Activated CD8-positive, alpha-beta memory T cell treated with anti-CD3 and anti-CD28 coated beads for 4 hours (primary cell): ENCODE results near the gene SORBS2.
"Not testable (repeated sequence)": the region's sequence is repeated elsewhere in the genome, so short reads cannot be mapped to it uniquely, and the experiment has no call there.

ENCODE experiments used
- DNase-seq, 2 donors: peaks; one replicate each; pipeline ENCODE4 v3.0.0-alpha.2; 2020; ENCODE audit warnings: low read depth in 2 of 2

SORBS2 gene

DNA sequence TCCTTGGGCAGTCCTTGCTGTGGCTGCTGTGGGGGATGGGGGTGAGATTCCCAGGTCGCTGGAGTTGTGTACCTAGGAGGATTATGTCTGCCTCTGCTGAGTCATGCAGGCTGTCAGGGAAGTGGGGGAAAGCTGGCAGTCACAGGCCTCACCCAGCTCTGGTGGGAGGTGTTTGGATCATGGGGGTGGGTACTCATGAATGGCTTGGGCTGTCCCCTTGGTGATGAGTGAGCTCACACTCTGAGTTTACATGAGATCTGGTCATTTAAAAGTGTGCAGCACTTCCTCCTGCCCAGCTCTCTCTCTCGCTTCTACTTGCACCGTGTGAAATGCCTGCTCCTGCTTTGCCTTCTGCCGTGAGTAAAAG is 252.1 kb downstream of the SORBS2 start:
- DNase-seq: no peak

DNA sequence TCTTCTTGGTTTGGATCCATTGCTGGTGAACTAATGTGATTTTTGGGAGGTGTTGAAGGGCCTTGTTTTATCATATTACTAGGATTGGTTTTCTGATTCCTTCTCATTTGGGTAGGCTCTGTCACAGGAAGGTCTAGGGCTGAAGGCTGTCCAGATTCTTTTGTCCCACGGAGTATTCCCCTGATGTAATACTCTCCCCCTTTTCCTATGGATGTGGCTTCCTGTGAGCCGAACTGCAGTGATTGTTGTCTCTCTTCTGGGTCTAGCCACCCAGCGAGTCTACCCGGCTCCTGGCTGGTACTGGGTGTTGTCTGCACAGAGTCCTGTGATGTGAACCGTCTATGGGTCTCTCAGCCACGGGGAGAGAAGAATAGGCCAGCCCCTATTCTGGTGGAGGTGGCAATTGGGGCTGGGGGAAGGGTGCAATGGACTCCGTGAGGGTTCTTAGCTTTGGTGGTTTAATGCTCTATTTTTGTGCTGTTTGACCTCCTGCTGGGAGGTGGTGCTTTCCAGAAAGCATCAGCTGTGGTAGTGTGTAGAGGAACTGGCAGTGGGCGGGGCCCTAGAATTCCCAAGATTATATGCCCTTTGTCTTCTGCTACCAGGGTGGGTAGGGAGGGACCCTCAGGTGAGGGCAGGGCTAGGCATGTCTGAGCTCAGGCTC is 252.6 kb downstream of the SORBS2 start:
- not testable (repeated sequence) for DNase-seq

DNA sequence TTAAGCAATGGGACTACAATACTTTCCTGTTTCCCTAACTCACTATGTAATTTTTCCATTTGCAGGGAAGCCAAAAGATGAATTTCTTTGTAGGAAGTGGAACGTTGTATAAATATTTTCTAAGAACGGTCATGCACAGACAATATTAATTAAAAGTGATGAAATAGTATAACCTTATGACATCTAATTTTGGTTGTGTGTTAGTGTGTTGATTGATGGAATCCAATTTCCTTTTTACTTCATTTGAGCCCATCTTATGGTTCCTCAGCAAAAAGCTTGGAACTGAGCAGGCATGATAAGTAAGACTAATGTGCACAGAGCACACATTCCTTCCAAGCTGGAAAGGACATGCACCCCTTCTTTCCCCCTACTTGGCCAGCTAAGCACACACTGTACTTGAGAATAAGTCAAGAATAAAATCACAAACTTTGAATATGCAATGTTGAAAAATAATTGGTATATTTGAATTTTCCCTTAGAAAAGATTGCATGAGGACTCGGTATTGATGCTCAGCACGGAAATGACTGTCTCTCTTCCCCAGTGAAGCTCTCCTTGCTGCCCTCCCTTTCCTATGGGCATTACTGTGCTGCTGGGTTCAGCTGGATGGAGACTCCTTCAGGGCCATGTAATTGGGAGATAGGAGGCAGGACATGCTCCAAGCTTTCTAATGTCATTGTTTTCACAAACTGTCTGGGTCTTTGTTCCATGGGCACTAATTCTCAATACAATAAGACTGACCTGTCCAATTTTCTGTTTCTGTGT is 257.4 kb downstream of the SORBS2 start:
- DNase-seq: no peak

DNA sequence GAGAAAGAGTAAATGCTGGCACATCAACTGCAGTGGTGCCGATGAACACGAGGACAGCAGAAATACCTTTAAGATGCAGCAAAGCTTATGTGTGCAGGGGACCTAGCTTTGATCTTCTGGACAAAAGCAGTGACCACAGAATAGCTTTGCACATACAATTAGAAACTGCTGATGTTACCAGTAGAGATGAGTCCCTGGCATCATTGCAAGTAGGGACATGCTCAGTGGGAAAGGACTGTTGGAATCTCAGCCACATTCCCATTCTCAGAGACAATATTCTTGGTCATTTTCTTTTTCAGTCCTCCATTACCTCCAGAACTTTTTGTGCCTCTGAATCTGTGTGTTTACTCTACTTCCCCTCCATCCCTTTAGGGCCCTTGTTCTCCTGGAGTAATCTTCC is 259.7 kb downstream of the SORBS2 start:
- DNase-seq: no peak

DNA sequence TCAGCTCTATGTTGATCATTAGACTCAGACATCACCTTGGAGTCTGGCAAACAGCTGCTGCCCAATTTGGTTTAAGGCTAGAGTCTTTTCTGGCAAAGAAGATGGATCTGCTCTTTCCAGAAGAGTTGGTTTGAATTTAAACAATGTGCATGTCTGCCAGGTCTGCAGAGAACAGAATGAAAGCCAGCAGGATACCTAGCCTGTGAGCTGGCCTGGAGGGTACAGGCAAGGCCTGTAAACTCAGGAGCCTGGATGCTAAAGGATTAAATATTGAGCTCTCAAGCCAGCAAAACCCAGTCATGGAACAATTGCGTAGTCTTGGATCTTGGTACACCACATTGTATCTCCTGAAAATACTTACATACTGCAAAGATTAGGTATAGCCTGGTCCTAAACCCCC is 261.1 kb downstream of the SORBS2 start:
- no peak for DNase-seq

DNA sequence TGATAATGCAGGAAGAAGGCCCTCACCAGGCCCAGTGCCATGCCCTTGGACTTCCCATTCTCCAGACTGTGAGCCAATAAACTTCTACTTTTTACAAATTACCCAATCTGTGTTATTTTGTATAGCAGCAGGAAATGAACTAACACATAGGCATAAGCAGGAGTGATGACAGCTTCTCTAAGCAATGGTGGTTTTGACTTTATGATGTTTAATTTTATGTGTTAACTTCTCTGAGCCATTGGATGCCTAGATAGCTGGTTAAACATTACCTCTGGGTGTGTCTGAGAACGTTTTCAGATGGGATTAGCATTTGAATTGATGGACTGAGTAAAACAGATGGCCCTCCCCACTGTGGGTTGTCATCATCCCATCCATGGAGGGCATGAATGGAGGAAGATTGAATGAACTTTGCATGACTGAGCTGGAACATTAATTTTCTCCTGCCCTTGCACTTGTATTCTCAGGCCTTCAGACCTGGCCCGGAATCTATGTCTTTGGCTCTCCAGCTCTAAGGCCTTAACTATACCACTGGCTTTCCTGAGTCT is 262.8 kb downstream of the SORBS2 start:
- DNase-seq: no peak

DNA sequence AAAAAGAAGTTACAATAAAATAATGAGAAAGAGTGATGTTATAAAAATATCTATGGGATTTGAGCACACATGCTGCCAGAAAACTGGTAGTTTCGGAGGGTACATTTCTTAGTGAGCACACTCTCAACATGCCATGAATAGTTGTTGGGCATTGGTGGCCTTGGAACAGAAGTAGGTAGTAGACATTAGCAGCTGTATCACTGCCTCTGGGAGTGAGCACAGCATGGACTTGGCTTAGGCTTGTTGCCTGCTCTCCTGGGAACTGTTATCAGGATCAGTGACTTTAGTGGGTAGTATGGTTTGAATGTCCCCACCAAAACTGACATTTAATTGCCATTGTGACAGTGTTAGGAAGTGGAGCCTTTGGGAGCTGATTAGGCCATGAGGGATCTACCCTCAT is 263.4 kb downstream of the SORBS2 start:
- no peak for DNase-seq

DNA sequence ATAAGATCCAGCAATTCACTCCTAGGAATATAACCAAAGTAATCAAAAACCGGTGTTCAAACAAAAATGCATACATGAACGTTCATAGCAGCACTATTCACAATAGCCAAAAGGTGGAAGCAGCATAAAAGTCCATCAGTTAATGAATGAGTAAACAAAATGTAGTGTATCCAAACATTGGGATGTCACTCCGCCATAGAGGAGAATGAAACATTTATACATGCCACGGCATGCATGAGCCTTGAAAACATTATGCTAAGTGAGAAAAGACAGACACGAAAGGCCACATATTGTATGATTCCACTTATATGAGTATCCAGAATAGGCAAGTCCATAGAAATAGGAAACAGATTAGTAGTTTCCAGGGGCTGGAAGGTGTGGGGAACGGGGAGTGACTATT is 265.7 kb downstream of the SORBS2 start:
- no peak for DNase-seq

DNA sequence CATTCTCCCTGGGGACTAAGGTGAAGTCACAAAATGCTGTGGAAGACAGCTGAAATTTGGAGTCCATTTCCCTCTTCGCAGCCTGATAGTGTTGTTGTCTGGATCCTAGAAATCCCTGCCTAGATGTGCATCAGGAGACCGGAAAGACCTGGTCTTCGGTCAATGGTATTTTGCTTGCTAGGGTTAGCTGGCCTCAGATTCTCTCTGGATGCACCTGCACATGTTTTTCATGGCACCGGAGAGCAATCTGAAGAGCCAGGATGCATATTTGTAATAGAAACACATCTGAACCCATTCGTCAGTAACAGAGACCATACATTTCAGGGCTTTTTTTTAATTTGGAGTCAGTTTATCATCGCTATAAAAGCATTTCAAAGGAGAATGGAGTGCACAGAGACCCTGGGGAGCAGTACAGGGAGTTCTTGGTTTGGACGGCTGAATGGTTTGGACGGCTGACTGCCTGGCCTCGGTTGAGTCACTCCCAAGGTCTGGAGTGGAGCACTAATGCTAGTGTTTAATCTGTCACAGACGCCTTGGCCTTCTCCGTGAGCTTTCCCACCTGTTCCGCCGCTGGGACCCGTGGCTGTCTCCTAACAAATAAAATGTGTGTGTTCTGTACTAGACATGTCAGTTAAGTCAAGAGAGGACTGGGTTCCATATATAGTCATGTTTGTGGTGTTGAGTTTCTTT is 269.2 kb downstream of the SORBS2 start:
- DNase-seq: no peak

DNA sequence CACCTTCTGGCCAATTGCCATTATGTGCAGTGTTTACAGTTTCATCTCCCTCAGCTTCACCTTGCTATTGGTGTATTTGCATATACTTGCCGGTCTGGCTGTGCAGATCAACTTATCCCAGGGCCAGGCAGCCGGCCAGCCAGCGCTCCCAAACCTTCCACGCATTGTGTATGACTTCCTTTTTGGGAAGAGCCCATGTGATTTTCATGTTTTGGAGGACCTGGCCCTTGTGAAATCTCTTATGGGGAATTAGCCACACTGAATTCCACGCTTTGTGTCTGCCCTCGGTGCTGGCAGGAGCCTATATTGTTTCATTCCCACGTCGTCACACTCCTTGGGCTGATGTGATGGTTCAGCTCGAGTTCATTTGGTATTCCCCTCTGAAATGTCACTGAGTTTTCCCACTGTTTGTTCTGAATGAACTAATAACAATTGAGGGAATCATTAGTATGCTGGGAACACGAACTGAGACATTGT is 270.7 kb downstream of the SORBS2 start:
- no peak for DNase-seq

DNA sequence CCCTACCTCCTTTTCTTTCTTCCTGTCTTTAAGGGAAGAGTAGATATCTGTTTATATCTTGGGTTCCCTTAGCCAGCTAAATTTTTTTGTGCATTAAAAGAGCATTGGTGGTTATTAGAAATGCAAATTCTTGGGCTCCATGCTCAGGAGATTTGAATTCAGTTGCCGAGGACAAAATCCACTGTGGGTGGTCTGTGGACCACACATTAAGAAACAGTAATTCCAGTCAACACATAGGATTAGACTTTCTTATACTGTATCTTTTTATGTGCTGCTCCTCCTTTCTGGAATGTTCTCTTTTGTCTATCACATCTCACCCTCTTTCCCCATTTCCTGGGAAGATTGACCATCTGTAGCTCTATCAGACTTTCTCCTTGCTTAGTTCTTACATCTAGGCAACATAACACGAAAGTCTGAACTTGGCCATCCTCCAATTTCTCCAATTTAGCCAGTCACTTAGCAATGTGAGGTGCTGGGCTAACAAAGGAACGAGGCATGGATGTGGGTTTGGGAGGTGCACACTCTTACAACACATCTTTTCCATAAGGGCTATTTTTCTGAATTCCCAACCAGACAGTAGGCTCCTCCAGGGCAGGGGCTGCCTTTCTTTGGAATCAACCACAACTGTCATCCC is 271.4 kb downstream of the SORBS2 start:
- DNase-seq: no peak

DNA sequence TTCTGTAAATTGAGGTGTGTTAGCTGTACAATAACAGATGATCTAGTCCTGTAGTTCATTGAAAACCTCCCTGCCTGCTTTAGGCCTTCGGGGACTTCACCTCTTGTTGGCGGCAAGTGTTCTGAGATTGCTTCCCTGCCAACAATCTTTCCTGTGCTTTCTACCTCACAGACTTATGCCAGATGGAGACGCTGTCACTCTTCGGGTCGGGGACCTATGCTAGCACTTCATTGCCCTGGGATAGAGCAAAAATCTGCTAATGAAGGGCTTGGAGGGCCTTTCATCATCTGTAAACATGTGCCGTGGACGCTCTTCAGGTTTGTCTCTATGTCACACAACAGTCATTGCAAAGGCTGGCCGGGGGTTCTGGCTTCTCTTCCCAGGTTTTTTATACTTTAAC is 272.0 kb downstream of the SORBS2 start:
- no peak for DNase-seq

DNA sequence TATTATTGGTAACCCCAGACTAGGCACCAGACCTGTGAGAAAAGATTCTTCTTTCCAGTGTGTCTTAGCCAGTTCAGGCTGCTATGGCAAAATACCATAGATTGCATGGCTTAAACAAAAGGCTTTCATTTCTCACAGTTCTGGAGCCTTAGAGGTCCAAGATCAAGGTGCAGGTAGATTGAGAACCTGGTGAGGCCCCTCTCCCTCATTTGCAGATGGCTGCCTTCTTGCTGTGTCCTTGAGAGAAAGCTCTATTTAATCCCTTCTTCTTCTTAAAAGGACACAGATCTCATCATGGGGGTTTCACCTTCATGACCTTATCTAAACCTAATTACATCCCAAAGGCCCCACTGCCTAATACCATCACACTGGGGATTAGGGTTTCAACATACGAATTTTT is 273.2 kb downstream of the SORBS2 start:
- DNase-seq: no peak

DNA sequence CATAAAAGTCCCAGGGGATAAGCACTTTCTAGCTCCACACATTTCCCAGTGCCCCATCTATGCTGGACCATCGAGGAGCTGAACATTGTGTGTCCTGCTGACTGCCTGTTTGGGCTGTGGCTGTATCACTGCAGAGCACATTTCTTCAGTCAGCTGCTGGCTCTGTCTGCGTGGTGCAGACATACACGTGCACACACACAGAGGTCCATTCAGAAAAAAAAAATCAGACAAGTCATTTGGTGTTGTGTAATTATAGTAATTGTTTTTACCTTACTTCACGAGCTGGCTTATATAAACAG is 275.6 kb downstream of the SORBS2 start:
- DNase-seq: no peak

DNA sequence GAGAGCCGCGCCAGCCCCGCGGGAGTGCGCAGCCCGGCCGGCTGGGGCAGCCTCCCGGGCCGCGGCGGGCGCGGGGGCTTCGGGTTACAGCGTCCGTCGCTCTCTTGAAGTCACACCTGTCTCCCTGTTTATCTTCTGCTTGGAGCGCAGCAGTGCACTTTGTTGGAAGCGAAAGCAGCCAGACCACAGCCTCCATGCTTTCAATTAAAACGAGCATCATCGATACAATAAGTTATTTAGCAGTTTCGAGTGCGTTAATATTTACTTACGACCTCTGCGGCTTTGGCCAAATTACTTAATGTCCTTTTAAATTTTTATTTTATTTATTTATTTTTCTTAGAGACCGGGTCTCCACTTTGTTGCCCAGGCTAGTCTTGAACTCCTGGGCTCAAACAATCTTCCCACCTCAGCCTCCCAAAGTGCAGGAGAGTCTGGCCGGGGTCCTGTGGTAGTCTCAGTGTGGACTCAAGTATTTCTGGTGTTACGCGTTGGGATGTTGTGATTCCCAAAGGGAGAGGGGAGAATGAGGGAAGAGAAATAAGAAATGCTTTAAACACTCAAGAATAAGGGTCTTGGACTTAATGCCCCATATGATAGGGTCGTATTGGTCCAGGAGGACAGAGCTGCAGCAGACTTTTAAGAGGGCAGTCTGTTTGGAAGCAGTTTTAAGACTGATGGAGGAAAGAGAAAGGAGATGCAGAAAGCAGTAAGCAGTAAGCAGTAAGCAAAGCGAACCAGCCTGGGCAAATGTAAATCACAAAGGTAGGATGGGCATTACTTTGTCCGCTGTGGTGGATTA is 276.2 kb downstream of the SORBS2 start:
- no peak for DNase-seq
